Peyer's patch (tissue), 4 donors: Measurements from ENCODE around the gene TAPT1.

ENCODE experiments used
- CTCF ChIP-seq, 6 experiments: fragments of 450-650 bp in 4 of 6; fragments of 200-600 bp in 2 of 6; sonication (generic) in 1 of 6; IDR thresholded peaks; one replicate each; pipeline ENCODE4 v1.5.1; 2017 to 2019; ENCODE audit warnings: antibody characterized with exemption in 6 of 6, mild to moderate bottlenecking in 3 of 6, moderate library complexity in 1 of 6
- POLR2A ChIP-seq, 2 donors: fragments of 450-650 bp; IDR thresholded peaks; one replicate each; pipeline ENCODE4 v1.5.1; 2017; ENCODE audit warnings: antibody characterized with exemption in 2 of 2, mild to moderate bottlenecking in 2 of 2, moderate library complexity in 2 of 2

- TF ChIP-seq POLR2A (IDR thresholded peaks at IDR 0.05) (no peak), CTCF (IDR thresholded peaks at IDR 0.05) (no peak)
Observed at GRCh38 chr4:16259889-16260246, 33.6 kb upstream of the TAPT1 start.
